Frontal cortex (tissue), 4 donors: ENCODE measurements around the gene CFAP157. TPM values are rescaled to one million over a fixed set of nuclear protein-coding genes. Genes with fewer than 3 reads are reported as not detected.
"Not testable (repeated sequence)": the region's sequence is repeated elsewhere in the genome, so short reads cannot be mapped to it uniquely, and the experiment has no call there.

ENCODE experiments used
- DNase-seq, 2 donors: peaks; one replicate each; pipeline ENCODE4 v3.0.0; 2012; ENCODE audit warnings: low spot score in 2 of 2
- FAIRE-seq: peaks from 2 replicates; lab custom pipeline; 2012; peaks lifted over from hg19 to GRCh38; lab: Jason Lieb, UNC
- total RNA-seq: library from RNA; depleted of rRNA; stranded (reverse); fragments of >200 nt; gene quantifications from one replicate; pipeline ENCODE4 v1.2.3, GENCODE V29; 2014
- donor health status: control.
- donor health status: control.
- donor health status: control.

CFAP157 gene
- total RNA-seq, 1 donor from 2014 or later: not detected

DNA sequence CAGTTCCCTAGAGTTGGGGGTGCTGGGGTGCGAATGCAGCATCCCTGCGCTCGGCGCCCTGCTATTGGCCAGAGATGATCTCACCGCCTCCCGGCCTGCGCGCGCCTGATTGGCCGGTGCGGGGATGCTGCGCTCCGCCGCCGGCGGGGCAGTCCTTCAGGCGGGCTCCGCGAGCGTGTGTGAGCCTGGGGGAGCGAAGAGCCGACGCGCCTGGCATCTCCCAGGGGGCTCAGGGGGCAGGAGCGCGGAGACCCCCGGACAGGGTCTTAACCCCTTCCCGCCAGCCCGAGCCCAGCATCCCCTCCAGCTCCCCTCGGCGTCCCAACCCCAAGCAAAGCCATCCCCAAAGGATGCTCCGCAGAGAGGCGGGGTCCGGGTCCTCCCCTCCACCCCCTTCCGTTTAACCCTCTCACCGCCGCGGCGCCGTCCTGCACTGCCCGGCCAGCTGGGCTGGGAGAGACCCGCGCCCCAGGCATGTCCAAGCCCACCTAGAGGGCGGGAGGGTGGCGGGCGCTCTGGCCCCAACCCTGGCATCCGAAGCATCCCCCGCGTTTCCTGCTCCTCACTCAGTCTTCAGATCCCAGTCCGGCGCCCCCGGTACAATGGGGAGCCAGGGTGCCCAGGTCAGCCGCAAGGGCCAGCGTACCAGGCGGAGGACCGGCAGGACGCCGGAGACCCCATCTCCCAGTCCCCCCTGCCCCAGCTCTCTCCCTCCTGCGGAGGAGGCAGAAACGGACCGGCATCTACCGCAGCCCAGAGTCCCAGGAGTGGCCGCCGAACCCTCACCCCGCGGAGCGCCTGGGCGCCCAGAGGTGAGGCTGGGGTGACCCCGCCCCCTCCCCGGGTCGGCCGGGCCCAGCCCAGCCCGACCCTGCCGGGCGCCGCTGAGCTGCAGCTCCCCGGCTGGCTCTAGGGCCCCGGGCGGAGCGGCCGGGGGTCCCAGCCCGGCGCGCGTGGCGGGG is 47.6 kb downstream of the CFAP157 start:
- peak; percentile 61 to 81 for DNase-seq

GRCh38 chr9:127755061-127756060 is 48.6 kb downstream of the CFAP157 start:
- DNase-seq (peak; percentile 60 to 73), FAIRE-seq (no peak)

More for the DNA sequence above, 47.6 kb downstream of the CFAP157 start:
- FAIRE-seq: no peak

GRCh38 chr9:127756233-127756632 is 49.4 kb downstream of the CFAP157 start:
- DNase-seq (no peak), FAIRE-seq (no peak)

GRCh38 chr9:127756776-127757175 is 50.0 kb downstream of the CFAP157 start:
- not testable (repeated sequence) for FAIRE-seq, DNase-seq

DNA sequence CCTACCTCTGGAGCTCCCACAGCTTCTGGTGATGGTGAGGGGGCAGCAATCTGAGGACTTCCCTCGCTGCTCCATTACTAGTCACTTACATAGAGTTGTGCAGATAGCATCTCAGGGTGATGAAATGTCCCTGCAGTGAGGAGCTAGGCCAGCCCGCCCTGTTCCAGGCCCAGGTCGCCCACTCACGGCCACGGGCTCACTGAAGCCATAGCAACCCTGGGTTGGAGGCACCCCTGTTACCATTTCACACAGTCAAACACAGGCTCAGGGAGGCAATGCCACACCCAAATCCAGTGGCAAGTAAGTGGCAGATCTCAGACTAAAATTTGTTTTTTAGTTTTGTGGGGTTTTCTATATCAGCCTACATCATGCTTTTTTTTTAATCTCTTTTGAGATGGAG is 52.1 kb downstream of the CFAP157 start:
- no peak for FAIRE-seq

GRCh38 chr9:127761061-127761460 is 54.3 kb downstream of the CFAP157 start:
- FAIRE-seq (no peak), DNase-seq (no peak)

More for the DNA sequence above, 52.1 kb downstream of the CFAP157 start:
- DNase-seq: no peak

- no peak for DNase-seq
- no peak for FAIRE-seq
These were observed 54.7 kb downstream of the CFAP157 start for GRCh38 chr9:127761491-127761956.

DNA sequence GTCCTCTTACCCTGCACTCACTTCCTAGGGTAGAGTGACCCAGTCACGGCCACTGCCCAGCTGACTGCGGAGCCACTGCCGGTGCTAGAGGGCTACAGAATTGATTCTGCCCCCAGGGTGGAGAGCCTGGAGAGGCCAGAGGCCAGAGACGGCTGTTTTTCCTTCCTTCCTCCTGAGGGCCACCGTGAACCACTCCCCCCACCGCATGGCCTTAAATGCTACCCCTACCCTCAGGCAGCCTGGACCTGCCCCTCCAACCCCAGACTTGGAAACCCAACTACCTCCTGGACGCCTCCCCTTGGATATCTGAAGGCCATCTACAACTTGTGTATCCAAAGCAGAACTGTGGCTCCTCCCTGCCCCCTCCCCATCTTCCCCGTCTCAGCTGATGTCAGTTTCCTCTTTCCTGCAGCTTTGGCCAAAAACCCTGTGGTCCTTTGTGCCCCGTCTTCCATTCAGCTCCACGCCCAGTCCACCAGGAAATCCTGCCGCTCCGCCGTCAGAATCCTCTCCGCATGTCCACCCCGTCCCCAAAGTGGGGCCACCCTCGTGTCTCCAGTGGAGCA is 55.4 kb downstream of the CFAP157 start:
- FAIRE-seq (no peak), DNase-seq (peak in 1 of 2 donors; percentile 48)

GRCh38 chr9:127763918-127764384 is 57.2 kb downstream of the CFAP157 start:
- DNase-seq: peak in 1 of 2 donors; percentile 42
- no peak for FAIRE-seq

- no peak for DNase-seq
- FAIRE-seq: no peak
These were observed 58.6 kb downstream of the CFAP157 start for GRCh38 chr9:127765418-127765817.

Other genes with a start within 250 kb of the CFAP157 start
- gene STXBP1, start 94.7 kb upstream of the CFAP157 start, total RNA-seq: 63.2 TPM
- 6.9 TPM for gene PTRH1, start 8.7 kb downstream of the CFAP157 start, total RNA-seq
- not detected for gene TTC16, start 9.1 kb downstream of the CFAP157 start, total RNA-seq
- 7.3 TPM for gene TOR2A, start 28.3 kb downstream of the CFAP157 start, total RNA-seq
- 6.1 TPM for gene SH2D3C, start 71.7 kb downstream of the CFAP157 start, total RNA-seq
- gene CDK9, start 79.0 kb downstream of the CFAP157 start, total RNA-seq: 40.4 TPM
- 18.3 TPM for gene FPGS, start 95.9 kb downstream of the CFAP157 start, total RNA-seq
- 0.82 TPM for gene ENG, start 147.7 kb downstream of the CFAP157 start, total RNA-seq
- gene AK1, start 170.7 kb downstream of the CFAP157 start, total RNA-seq: 25.7 TPM
- gene ST6GALNAC6, start 192.6 kb downstream of the CFAP157 start, total RNA-seq: 28.5 TPM
- gene ST6GALNAC4, start 210.1 kb downstream of the CFAP157 start, total RNA-seq: 6.5 TPM
- gene PIP5KL1, start 223.8 kb downstream of the CFAP157 start, total RNA-seq: 6.1 TPM
- 11.4 TPM for gene DPM2, start 230.9 kb downstream of the CFAP157 start, total RNA-seq